HG02973 (cell line): Measurements from ENCODE around the gene NTNG2.
"Not testable (repeated sequence)": the region's sequence is repeated elsewhere in the genome, so short reads cannot be mapped to it uniquely, and the experiment has no call there.

ENCODE experiments used
- ATAC-seq: cut with Tn5 transposase; IDR thresholded peaks from one replicate; pipeline ENCODE4 v1.9.1; 2021; ENCODE audit warnings: moderate library complexity; ENCODE audit not compliant: unreplicated experiment

Gene NTNG2

GRCh38 chr9:132161743-132162184, at the start of gene NTNG2:
TSS of gene NTNG2 (plus strand) at chr9:132162058. CDS start at chr9:132166832, 4,774 bp downstream.
- no peak for ATAC-seq

- no peak for ATAC-seq
Measured at GRCh38 chr9:132114102-132114707, 47.7 kb upstream of the NTNG2 start.

- ATAC-seq, result no peak
Measured at GRCh38 chr9:132116583-132116982, 45.3 kb upstream of the NTNG2 start.

GRCh38 chr9:132117694-132118093, 44.2 kb upstream of the NTNG2 start:
- no peak for ATAC-seq

GRCh38 chr9:132121021-132121420, 40.8 kb upstream of the NTNG2 start:
- no peak for ATAC-seq

GRCh38 chr9:132124800-132125199, 37.1 kb upstream of the NTNG2 start:
- no peak for ATAC-seq

- no peak for ATAC-seq
Measured at GRCh38 chr9:132125361-132125760, 36.5 kb upstream of the NTNG2 start.

GRCh38 chr9:132125944-132126679, 35.7 kb upstream of the NTNG2 start:
- ATAC-seq, result no peak

- no peak for ATAC-seq
Measured at GRCh38 chr9:132126680-132127236, 35.1 kb upstream of the NTNG2 start.

- no peak for ATAC-seq
Measured at GRCh38 chr9:132127888-132128534, 33.8 kb upstream of the NTNG2 start.

GRCh38 chr9:132129535-132129934, 32.3 kb upstream of the NTNG2 start:
- ATAC-seq, result no peak

GRCh38 chr9:132134085-132134484, 27.8 kb upstream of the NTNG2 start:
- ATAC-seq, result not testable (repeated sequence)

GRCh38 chr9:132135456-132135855, 26.4 kb upstream of the NTNG2 start:
- ATAC-seq, result no peak

GRCh38 chr9:132136151-132136780, 25.6 kb upstream of the NTNG2 start:
- ATAC-seq, result no peak

- ATAC-seq, result no peak
Measured at GRCh38 chr9:132141344-132141947, 20.4 kb upstream of the NTNG2 start.

GRCh38 chr9:132141948-132142594, 19.8 kb upstream of the NTNG2 start:
- ATAC-seq, result no peak

GRCh38 chr9:132142924-132143323, 18.9 kb upstream of the NTNG2 start:
- no peak for ATAC-seq

GRCh38 chr9:132143359-132143758, 18.5 kb upstream of the NTNG2 start:
- ATAC-seq, result no peak

- ATAC-seq, result no peak
Measured at GRCh38 chr9:132144708-132145365, 17.0 kb upstream of the NTNG2 start.

GRCh38 chr9:132146039-132146438, 15.8 kb upstream of the NTNG2 start:
- no peak for ATAC-seq
